22Rv1 (cell line): ENCODE data around the gene SPG7.

Source experiments
- CTCF ChIP-seq: fragments of 450-650 bp; IDR thresholded peaks from 2 replicates; pipeline ENCODE4 v1.5.1; 2017; ENCODE audit warnings: mild to moderate bottlenecking
- ZFX ChIP-seq: fragments of 450-650 bp; IDR thresholded peaks from 2 replicates; pipeline ENCODE4 v1.6.1; 2017; ENCODE audit warnings: antibody characterized with exemption, borderline replicate concordance

- TF ChIP-seq CTCF (no peak), ZFX (no peak)
Observed at GRCh38 chr16:89530401-89531381, 22.5 kb downstream of the SPG7 start.
